DND-41 (cell line): ENCODE results near the gene ATXN7L1.

Experiments
- ATAC-seq: fragments of 200-7000 bp; cut with Tn5 transposase; 3 replicates; pipeline ENCODE4 v1.9.1; 2021; ENCODE audit warnings: low read depth; ENCODE audit not compliant: insufficient read depth
- DNase-seq: peaks from one replicate; pipeline ENCODE4 v3.0.0-alpha.2; 2020
- H2AFZ ChIP-seq: 2 replicates; pipeline ENCODE4 v1.6.0; 2012; ENCODE audit warnings: low read depth, low read length
- H3K27ac ChIP-seq: 2 replicates; pipeline ENCODE4 v1.5.1; 2012; ENCODE audit warnings: low read length, inconsistent platforms
- H3K27me3 ChIP-seq: fragments of 200-600 bp; sonication (generic); 2 replicates; pipeline ENCODE4 v1.6.0; 2012; ENCODE audit warnings: low read length, mild to moderate bottlenecking, inconsistent platforms; ENCODE audit not compliant: insufficient read depth, poor library complexity
- H3K36me3 ChIP-seq: 2 replicates; pipeline ENCODE4 v1.5.1; 2012; ENCODE audit warnings: low read length, inconsistent platforms; ENCODE audit not compliant: insufficient read depth
- H3K4me1 ChIP-seq: 2 replicates; pipeline ENCODE4 v1.5.1; 2012; ENCODE audit warnings: mild to moderate bottlenecking, low read length; ENCODE audit not compliant: insufficient read depth
- H3K4me2 ChIP-seq: 2 replicates; pipeline ENCODE4 v1.6.0; 2012; ENCODE audit warnings: mild to moderate bottlenecking, moderate library complexity, low read length, inconsistent platforms; ENCODE audit not compliant: insufficient read depth
- H3K4me3 ChIP-seq, 2 experiments: fragments of 200-600 bp in 1 of 2; shearing (Covaris generic) in 1 of 2; 2 replicates each; pipeline ENCODE4 v1.5.1; 2012 to 2016; ENCODE audit warnings: inconsistent platforms in 2 of 2, low read length in 2 of 2, mild to moderate bottlenecking in 2 of 2, low read depth in 1 of 2, moderate library complexity in 1 of 2
- H3K79me2 ChIP-seq: 2 replicates; pipeline ENCODE4 v1.6.0; 2012; ENCODE audit warnings: low read length, inconsistent platforms; ENCODE audit not compliant: insufficient read depth
- H3K9ac ChIP-seq: 2 replicates; pipeline ENCODE4 v1.6.0; 2012; ENCODE audit warnings: low read depth, mild to moderate bottlenecking, inconsistent platforms, low read length, moderate library complexity
- H3K9me3 ChIP-seq: 2 replicates; pipeline ENCODE4 v1.5.1; 2012; ENCODE audit warnings: low read length, moderate library complexity, mild to moderate bottlenecking, inconsistent platforms; ENCODE audit not compliant: insufficient read depth, severe bottlenecking
- H4K20me1 ChIP-seq: 2 replicates; pipeline ENCODE4 v1.6.0; 2012; ENCODE audit warnings: low read length; ENCODE audit not compliant: insufficient read depth
- CTCF ChIP-seq: IDR thresholded peaks from 2 replicates; pipeline ENCODE4 v1.5.1; 2012; ENCODE audit warnings: borderline replicate concordance, low read length, moderate library complexity, mild to moderate bottlenecking; ENCODE audit not compliant: poor library complexity, severe bottlenecking; ENCODE audit errors: extremely low read depth
- EZH2 ChIP-seq: IDR thresholded peaks from 3 replicates; pipeline ENCODE4 v1.6.1; 2012; ENCODE audit warnings: borderline replicate concordance, low read depth, mild to moderate bottlenecking, moderate library complexity, low read length, inconsistent platforms; ENCODE audit not compliant: severe bottlenecking

ATXN7L1 gene

GRCh38 chr7:105871142-105871541 is 5.3 kb downstream of the ATXN7L1 start:
- no peak overlapping the region for H3K9ac ChIP-seq
- no peaks in the 10 kb centered on the region for H3K9me3 ChIP-seq
- no peak overlapping the region for H3K27ac ChIP-seq
- peaks cover 11% of the 10 kb centered on the region for H3K4me1 ChIP-seq
- TF ChIP-seq CTCF: no peak
- TF ChIP-seq EZH2: no peak
- H3K4me2 ChIP-seq: no peak overlapping the region
- no peaks in the 10 kb centered on the region for H3K27me3 ChIP-seq
- H3K36me3 ChIP-seq: no peaks in the 10 kb centered on the region
- H2AFZ ChIP-seq: no peak overlapping the region
- no peak overlapping the region for H3K4me3 ChIP-seq
- DNase-seq: no peak
- no peaks in the 10 kb centered on the region for H3K79me2 ChIP-seq
- ATAC-seq: no peak
- no peaks in the 10 kb centered on the region for H4K20me1 ChIP-seq

GRCh38 chr7:105866102-105866801 is 10.1 kb downstream of the ATXN7L1 start:
- H3K9me3 ChIP-seq: no peaks in the 10 kb centered on the region
- H4K20me1 ChIP-seq: no peaks in the 10 kb centered on the region
- H3K9ac ChIP-seq: no peak overlapping the region
- H3K4me2 ChIP-seq: no peak overlapping the region
- H3K27ac ChIP-seq: no peak overlapping the region
- no peak for DNase-seq
- no peaks in the 10 kb centered on the region for H3K27me3 ChIP-seq
- no peak overlapping the region for H3K4me3 ChIP-seq
- H3K4me1 ChIP-seq: no peaks in the 10 kb centered on the region
- no peak for ATAC-seq
- TF ChIP-seq CTCF: no peak
- TF ChIP-seq EZH2: no peak
- H3K36me3 ChIP-seq: no peaks in the 10 kb centered on the region
- no peaks in the 10 kb centered on the region for H3K79me2 ChIP-seq
- no peak overlapping the region for H2AFZ ChIP-seq

GRCh38 chr7:105863876-105864275 is 12.5 kb downstream of the ATXN7L1 start:
- ATAC-seq: no peak
- no peaks in the 10 kb centered on the region for H3K36me3 ChIP-seq
- no peaks in the 10 kb centered on the region for H3K79me2 ChIP-seq
- no peak for DNase-seq
- no peak overlapping the region for H2AFZ ChIP-seq
- no peak overlapping the region for H3K9ac ChIP-seq
- H3K27me3 ChIP-seq: no peaks in the 10 kb centered on the region
- H4K20me1 ChIP-seq: no peaks in the 10 kb centered on the region
- no peak overlapping the region for H3K27ac ChIP-seq
- no peak overlapping the region for H3K4me3 ChIP-seq
- no peak overlapping the region for H3K4me2 ChIP-seq
- H3K9me3 ChIP-seq: no peaks in the 10 kb centered on the region
- TF ChIP-seq EZH2 (no peak), CTCF (no peak)
- no peaks in the 10 kb centered on the region for H3K4me1 ChIP-seq
